Measurements from ENCODE around the gene SCAMP4. TPM values are rescaled to one million over a fixed set of nuclear protein-coding genes. Genes with fewer than 3 reads are reported as not detected.

Gene SCAMP4
- total and polyA plus RNA-seq, 2 of the 13 experiments (the other 11 are each of a cell fraction or from before 2014, with no cell fraction given): 10.7 to 13.7 TPM

DNA sequence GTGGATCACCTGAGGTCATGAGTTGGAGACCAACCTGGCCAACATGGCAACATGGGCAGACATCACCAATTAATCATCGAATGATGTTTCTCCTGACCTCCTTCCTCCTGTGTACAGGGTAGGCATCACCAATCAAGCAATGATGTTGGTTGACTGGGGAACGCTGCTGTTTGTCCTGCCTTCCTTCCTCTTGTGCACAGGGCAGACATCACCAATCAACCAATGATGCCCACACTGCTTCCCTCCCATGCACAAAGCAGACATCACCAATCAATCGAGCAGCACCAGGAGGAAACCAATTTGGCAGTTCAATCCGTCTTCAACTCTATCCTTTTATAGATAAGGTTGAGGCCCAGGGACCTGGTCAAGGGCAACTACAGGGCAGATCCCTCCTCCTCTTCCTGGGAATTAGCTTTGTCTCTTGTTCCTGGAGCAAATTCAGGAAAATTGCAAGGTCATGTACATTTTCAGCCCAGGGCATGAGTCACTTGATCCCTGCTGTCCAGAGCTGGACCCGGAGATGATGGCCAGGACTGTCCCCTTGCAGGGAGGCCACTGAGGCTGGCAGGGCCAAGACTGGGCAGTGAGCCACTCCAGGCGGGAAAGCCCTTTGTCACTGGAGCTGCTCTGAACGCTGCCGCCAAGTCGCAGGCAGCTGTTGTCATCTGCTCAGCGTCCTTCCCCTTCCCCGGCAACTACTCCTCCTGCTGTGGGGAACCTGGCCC lies 30.4 kb downstream of the SCAMP4 start (continued):
- TF ChIP-seq, protein P1, sequence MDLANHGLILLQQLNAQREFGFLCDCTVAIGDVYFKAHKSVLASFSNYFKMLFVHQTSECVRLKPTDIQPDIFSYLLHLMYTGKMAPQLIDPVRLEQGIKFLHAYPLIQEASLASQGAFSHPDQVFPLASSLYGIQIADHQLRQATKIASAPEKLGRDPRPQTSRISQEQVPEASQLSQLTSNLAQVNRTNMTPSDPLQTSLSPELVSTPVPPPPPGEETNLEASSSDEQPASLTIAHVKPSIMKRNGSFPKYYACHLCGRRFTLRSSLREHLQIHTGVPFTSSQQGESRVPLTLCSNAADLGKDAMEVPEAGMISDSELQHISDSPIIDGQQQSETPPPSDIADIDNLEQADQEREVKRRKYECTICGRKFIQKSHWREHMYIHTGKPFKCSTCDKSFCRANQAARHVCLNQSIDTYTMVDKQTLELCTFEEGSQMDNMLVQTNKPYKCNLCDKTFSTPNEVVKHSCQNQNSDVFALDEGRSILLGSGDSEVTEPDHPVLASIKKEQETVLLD (CRISPR knock-in tag; IDR thresholded peaks at IDR 0.05; ENCODE audit: low read depth): no peak
- TF ChIP-seq FOXP1 (IDR thresholded peaks at IDR 0.05): no peak
- TF ChIP-seq FOXP1 (CRISPR knock-in tag; IDR thresholded peaks at IDR 0.05): no peak
- TF ChIP-seq ZNF138 (CRISPR knock-in tag; IDR thresholded peaks at IDR 0.05; ENCODE audit: low read depth): no peak
- TF ChIP-seq, protein P2, sequence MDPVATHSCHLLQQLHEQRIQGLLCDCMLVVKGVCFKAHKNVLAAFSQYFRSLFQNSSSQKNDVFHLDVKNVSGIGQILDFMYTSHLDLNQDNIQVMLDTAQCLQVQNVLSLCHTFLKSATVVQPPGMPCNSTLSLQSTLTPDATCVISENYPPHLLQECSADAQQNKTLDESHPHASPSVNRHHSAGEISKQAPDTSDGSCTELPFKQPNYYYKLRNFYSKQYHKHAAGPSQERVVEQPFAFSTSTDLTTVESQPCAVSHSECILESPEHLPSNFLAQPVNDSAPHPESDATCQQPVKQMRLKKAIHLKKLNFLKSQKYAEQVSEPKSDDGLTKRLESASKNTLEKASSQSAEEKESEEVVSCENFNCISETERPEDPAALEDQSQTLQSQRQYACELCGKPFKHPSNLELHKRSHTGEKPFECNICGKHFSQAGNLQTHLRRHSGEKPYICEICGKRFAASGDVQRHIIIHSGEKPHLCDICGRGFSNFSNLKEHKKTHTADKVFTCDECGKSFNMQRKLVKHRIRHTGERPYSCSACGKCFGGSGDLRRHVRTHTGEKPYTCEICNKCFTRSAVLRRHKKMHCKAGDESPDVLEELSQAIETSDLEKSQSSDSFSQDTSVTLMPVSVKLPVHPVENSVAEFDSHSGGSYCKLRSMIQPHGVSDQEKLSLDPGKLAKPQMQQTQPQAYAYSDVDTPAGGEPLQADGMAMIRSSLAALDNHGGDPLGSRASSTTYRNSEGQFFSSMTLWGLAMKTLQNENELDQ (CRISPR knock-in tag; IDR thresholded peaks at IDR 0.05; ENCODE audit: borderline replicate concordance): no peak
- TF ChIP-seq MNT (IDR thresholded peaks at IDR 0.05): no peak
- TF ChIP-seq ZNF256 (CRISPR knock-in tag; conservative IDR thresholded peaks at IDR 0.05): no peak
- no peak for TF ChIP-seq ISL2 (CRISPR knock-in tag; IDR thresholded peaks at IDR 0.05)
- no peak for TF ChIP-seq CHCHD3 (CRISPR knock-in tag; IDR thresholded peaks at IDR 0.05)
- no peak for TF ChIP-seq ZNF468 (CRISPR knock-in tag; IDR thresholded peaks at IDR 0.05)
- no peak for TF ChIP-seq NCOA1 (CRISPR knock-in tag; IDR thresholded peaks at IDR 0.05)
- no peak for TF ChIP-seq ZNF772 (CRISPR knock-in tag; IDR thresholded peaks at IDR 0.05)
- TF ChIP-seq GMEB1 (CRISPR knock-in tag; IDR thresholded peaks at IDR 0.05; ENCODE audit: borderline replicate concordance): no peak
- peak; percentile 7; the same call in 1 of the 2 replicates for TF ChIP-seq MYNN (CRISPR knock-in tag; IDR thresholded peaks at IDR 0.05; ENCODE audit: low read depth)
- no peak for TF ChIP-seq GATA4 (IDR thresholded peaks at IDR 0.05; ENCODE audit: borderline replicate concordance, low read depth)
- TF ChIP-seq MEF2D (CRISPR knock-in tag; IDR thresholded peaks at IDR 0.05): peak; percentile 51; the same call in 1 of the 2 replicates
- TF ChIP-seq ZNF776 (CRISPR knock-in tag; IDR thresholded peaks at IDR 0.05): 0 out of 2 replicates have a peak, but pooled peaks have one; percentile 80
- TF ChIP-seq ZFP37 (CRISPR knock-in tag; IDR thresholded peaks at IDR 0.05; ENCODE audit: borderline replicate concordance): no peak
- TF ChIP-seq CEBPG (CRISPR knock-in tag; IDR thresholded peaks at IDR 0.05): 0 out of 2 replicates have a peak, but pooled peaks have one; percentile 7

Measured in HepG2 (cell line).